PC-3 (cell line): Measurements from ENCODE around the gene NSF. TPM values are rescaled to one million over a fixed set of nuclear protein-coding genes. Genes with fewer than 3 reads are reported as not detected.

Experiments
- ATAC-seq: fragments of 200-7000 bp; cut with Tn5 transposase; 2 replicates; pipeline ENCODE4 v1.9.1; 2020; ENCODE audit warnings: mild to moderate bottlenecking, moderate library complexity
- BruUV-seq: library from RNA; stranded (reverse); fragments of 400-500 nt; replicated peaks from 2 replicates; lab custom pipeline; 2021; lab: Mats Ljungman, UMichigan
- CTCF ChIA-PET: fragments of 300-600 bp; sonication (Branson Sonifier 250); formaldehyde crosslinking; loops from one replicate; lab custom pipeline; 2022; ENCODE audit warnings: antibody characterized with exemption; lab: Charles Lee
- POLR2A ChIA-PET: fragments of 300-600 bp; sonication (Branson Sonifier 250); formaldehyde crosslinking; loops from one replicate; lab custom pipeline; 2022; ENCODE audit warnings: antibody characterized with exemption; ENCODE audit not compliant: unreplicated experiment; lab: Charles Lee
- DNase-seq: peaks from one replicate; pipeline ENCODE4 v3.0.0-alpha.2; 2015
- H2AFZ ChIP-seq: fragments of 300-600 bp; sonication (generic); 2 replicates; pipeline ENCODE4 v1.6.0; 2016; ENCODE audit warnings: antibody characterized with exemption, low read length
- H3F3A ChIP-seq: fragments of 300-600 bp; sonication (generic); one replicate; pipeline ENCODE4 v1.6.0; 2017; ENCODE audit warnings: antibody characterized with exemption, low read length, control low read depth, mild to moderate bottlenecking; ENCODE audit not compliant: unreplicated experiment
- H3K27ac ChIP-seq: fragments of 300-600 bp; sonication (generic); 2 replicates; pipeline ENCODE4 v1.5.1; 2016; ENCODE audit warnings: mild to moderate bottlenecking, low read length
- H3K27me3 ChIP-seq: fragments of 300-600 bp; sonication (generic); 2 replicates; pipeline ENCODE4 v1.6.1; 2016; ENCODE audit warnings: low read length, mixed read lengths
- H3K36me3 ChIP-seq: fragments of 300-600 bp; sonication (generic); 2 replicates; pipeline ENCODE4 v1.6.1; 2016; ENCODE audit warnings: low read depth, mixed run types, low read length, mixed read lengths
- H3K4me1 ChIP-seq: fragments of 300-600 bp; sonication (generic); 2 replicates; pipeline ENCODE4 v1.5.1; 2016; ENCODE audit warnings: low read length; ENCODE audit not compliant: insufficient read depth
- H3K4me2 ChIP-seq: fragments of 300-600 bp; sonication (generic); 2 replicates; pipeline ENCODE4 v1.6.0; 2016; ENCODE audit warnings: low read length
- H3K4me3 ChIP-seq: fragments of 300-600 bp; sonication (generic); 2 replicates; pipeline ENCODE4 v1.5.1; 2016; ENCODE audit warnings: mild to moderate bottlenecking, low read length, mixed read lengths
- H3K79me2 ChIP-seq: fragments of 300-600 bp; sonication (generic); 2 replicates; pipeline ENCODE4 v1.6.1; 2017; ENCODE audit warnings: low read length, mixed read lengths
- H3K9ac ChIP-seq: fragments of 300-600 bp; sonication (generic); 2 replicates; pipeline ENCODE4 v1.6.0; 2016; ENCODE audit warnings: mild to moderate bottlenecking, low read length
- H3K9me2 ChIP-seq: fragments of 300-600 bp; sonication (generic); replicated peaks from 2 replicates; pipeline ENCODE4 v1.6.1; 2016; ENCODE audit warnings: mixed run types, low read length, mixed read lengths
- H3K9me3 ChIP-seq: fragments of 300-600 bp; sonication (generic); 2 replicates; pipeline ENCODE4 v1.6.1; 2016; ENCODE audit warnings: low read length, mixed read lengths
- H4K20me1 ChIP-seq: fragments of 300-600 bp; sonication (generic); 2 replicates; pipeline ENCODE4 v1.6.1; 2016; ENCODE audit warnings: low read length, mixed read lengths
- EZH2 ChIP-seq: fragments of 300-600 bp; sonication (generic); IDR thresholded peaks from one replicate; pipeline ENCODE4 v1.6.1; 2017; ENCODE audit warnings: antibody characterized with exemption, mild to moderate bottlenecking, low read length; ENCODE audit not compliant: unreplicated experiment
- EZH2phosphoT487 ChIP-seq: fragments of 300-600 bp; sonication (generic); IDR thresholded peaks from 2 replicates; pipeline ENCODE4 v1.6.1; 2018; ENCODE audit warnings: mild to moderate bottlenecking, antibody characterized with exemption, low read length, borderline replicate concordance
- intact Hi-C: fragments of 100-400 bp; cut with micrococcal nuclease; formaldehyde crosslinking; loops from 2 replicates; pipeline ENCODE4 v1.9.0; 2023
- total RNA-seq: library from RNA; depleted of rRNA; stranded (reverse); fragments of >200 nt; gene quantifications from 2 replicates; pipeline ENCODE4 v1.2.3, GENCODE V29; 2014
- TF ChIP-seq, protein P1 (sequence below): fragments of 300-600 bp; sonication (generic); conservative IDR thresholded peaks from 2 replicates; pipeline ENCODE4 v1.5.1; 2017; ENCODE audit warnings: antibody characterized with exemption, low read depth, mild to moderate bottlenecking, low read length

NSF gene
- total RNA-seq, 1 experiment from 2014 or later, result 52.2 TPM

- Histone ChIP-seq H3K9me3 (no peaks in the 10 kb centered on the region), H3K27ac (peak overlapping the region; percentile 27), H3K9ac (no peak overlapping the region), H3K36me3 (peaks cover 17% of the 10 kb centered on the region), H3K9me2 (no peaks in the 10 kb centered on the region), H2AFZ (no peak overlapping the region), H3K4me2 (peak overlapping the region; percentile 14), H3K4me3 (no peak overlapping the region), H3K4me1 (peaks cover 28% of the 10 kb centered on the region), H3K27me3 (no peaks in the 10 kb centered on the region), H3F3A (no peaks in the 10 kb centered on the region), H4K20me1 (no peaks in the 10 kb centered on the region), H3K79me2 (no peaks in the 10 kb centered on the region)
- no TSS peak for BruUV-seq
- ATAC-seq (peak; percentile 98), DNase-seq (peak; percentile 87)
- TF ChIP-seq EZH2, result no peak
- no peak for TF ChIP-seq EZH2phosphoT487
- TF ChIP-seq, protein P1, sequence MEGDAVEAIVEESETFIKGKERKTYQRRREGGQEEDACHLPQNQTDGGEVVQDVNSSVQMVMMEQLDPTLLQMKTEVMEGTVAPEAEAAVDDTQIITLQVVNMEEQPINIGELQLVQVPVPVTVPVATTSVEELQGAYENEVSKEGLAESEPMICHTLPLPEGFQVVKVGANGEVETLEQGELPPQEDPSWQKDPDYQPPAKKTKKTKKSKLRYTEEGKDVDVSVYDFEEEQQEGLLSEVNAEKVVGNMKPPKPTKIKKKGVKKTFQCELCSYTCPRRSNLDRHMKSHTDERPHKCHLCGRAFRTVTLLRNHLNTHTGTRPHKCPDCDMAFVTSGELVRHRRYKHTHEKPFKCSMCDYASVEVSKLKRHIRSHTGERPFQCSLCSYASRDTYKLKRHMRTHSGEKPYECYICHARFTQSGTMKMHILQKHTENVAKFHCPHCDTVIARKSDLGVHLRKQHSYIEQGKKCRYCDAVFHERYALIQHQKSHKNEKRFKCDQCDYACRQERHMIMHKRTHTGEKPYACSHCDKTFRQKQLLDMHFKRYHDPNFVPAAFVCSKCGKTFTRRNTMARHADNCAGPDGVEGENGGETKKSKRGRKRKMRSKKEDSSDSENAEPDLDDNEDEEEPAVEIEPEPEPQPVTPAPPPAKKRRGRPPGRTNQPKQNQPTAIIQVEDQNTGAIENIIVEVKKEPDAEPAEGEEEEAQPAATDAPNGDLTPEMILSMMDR, result no peak
- POLR2A ChIA-PET, result interaction anchor here (0.6 to 0.7 kb wide), 2 partner anchors 22 to 75 kb away, joined by 3 to 4 read pairs; no protein-coding TSS in a partner anchor
- CTCF ChIA-PET, result no interaction called here
- intact Hi-C loops, result no loop called here
Observed at GRCh38 chr17:46758614-46759013, 168.1 kb downstream of the NSF start.

DNA sequence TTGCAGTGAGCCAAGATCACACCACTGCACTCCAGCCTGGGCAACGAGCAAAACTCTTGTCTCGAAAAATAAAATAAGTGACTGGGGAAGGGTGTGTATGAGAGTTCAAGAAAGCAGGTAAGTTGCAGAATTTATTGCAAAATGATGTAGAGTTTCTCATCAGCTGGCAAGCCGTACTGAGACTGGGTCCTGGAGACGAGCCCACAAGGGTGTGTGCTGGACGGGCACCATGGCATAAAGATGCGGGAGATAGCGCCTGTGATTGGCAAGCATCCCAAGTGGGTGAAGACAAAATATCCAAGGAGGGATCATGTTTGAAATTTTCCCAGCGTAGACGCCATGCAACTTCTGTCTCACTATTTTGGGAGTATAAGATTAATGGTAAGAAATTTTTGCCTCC, 168.7 kb downstream of the NSF start:
- ChIA-PET CTCF (no interaction called here), POLR2A (interaction anchor here (0.6 kb wide), 1 partner anchor 75 kb away, joined by 3 read pairs; no protein-coding TSS in a partner anchor)
- 0 out of 2 replicates have a peak, but pooled peaks have one; percentile 6 for ATAC-seq
- Histone ChIP-seq H3F3A (no peaks in the 10 kb centered on the region), H3K27ac (peak overlapping the region; percentile 27), H3K36me3 (peaks cover 15% of the 10 kb centered on the region; the same call in 1 of the 2 replicates), H3K9me3 (no peaks in the 10 kb centered on the region), H3K4me3 (no peak overlapping the region), H3K4me2 (peak overlapping the region; percentile 14), H3K27me3 (no peaks in the 10 kb centered on the region), H4K20me1 (no peaks in the 10 kb centered on the region), H3K4me1 (peaks cover 33% of the 10 kb centered on the region), H3K9me2 (no peaks in the 10 kb centered on the region), H2AFZ (no peak overlapping the region), H3K79me2 (no peaks in the 10 kb centered on the region), H3K9ac (no peak overlapping the region)
- no peak for DNase-seq
- BruUV-seq, result no TSS peak
- TF ChIP-seq EZH2phosphoT487, result no peak
- TF ChIP-seq, protein P1, result no peak
- no peak for TF ChIP-seq EZH2
- intact Hi-C loops, result no loop called here

- Histone ChIP-seq H3K79me2 (no peaks in the 10 kb centered on the region), H3K9me2 (no peaks in the 10 kb centered on the region), H3K36me3 (0 out of 2 replicates have a peak, but pooled peaks cover 4% of the 10 kb centered on the region), H4K20me1 (no peaks in the 10 kb centered on the region), H3K27ac (no peak overlapping the region), H3K4me2 (no peak overlapping the region), H2AFZ (no peak overlapping the region), H3K27me3 (no peaks in the 10 kb centered on the region), H3K4me1 (peaks cover 42% of the 10 kb centered on the region), H3F3A (peaks cover 6% of the 10 kb centered on the region), H3K4me3 (no peak overlapping the region), H3K9me3 (no peaks in the 10 kb centered on the region), H3K9ac (no peak overlapping the region)
- no peak for TF ChIP-seq EZH2
- TF ChIP-seq, protein P1, result no peak
- TF ChIP-seq EZH2phosphoT487, result no peak
- DNase-seq (peak; percentile 66), ATAC-seq (no peak)
- ChIA-PET POLR2A (no interaction called here), CTCF (no interaction called here)
- intact Hi-C loops, result no loop called here
- BruUV-seq, result no TSS peak
Observed at GRCh38 chr17:46763416-46763815, 172.9 kb downstream of the NSF start.
